GM12865 (cell line): Measurements from ENCODE around the gene BRD3.

Experiments
- DNase-seq: peaks from one replicate; pipeline ENCODE4 v3.0.0; 2010; ENCODE audit warnings: low read depth
- H3K4me3 ChIP-seq: 2 replicates; pipeline ENCODE4 v1.5.1; 2011; ENCODE audit warnings: mild to moderate bottlenecking, low read depth, low read length, control low read depth
- TF ChIP-seq, protein P1 (sequence below): IDR thresholded peaks from 2 replicates; pipeline ENCODE4 v1.5.1; 2011; ENCODE audit warnings: low read length, control low read depth, low read depth, inconsistent platforms; ENCODE audit not compliant: insufficient read depth; ENCODE audit errors: missing control alignments

The BRD3 gene

DNA sequence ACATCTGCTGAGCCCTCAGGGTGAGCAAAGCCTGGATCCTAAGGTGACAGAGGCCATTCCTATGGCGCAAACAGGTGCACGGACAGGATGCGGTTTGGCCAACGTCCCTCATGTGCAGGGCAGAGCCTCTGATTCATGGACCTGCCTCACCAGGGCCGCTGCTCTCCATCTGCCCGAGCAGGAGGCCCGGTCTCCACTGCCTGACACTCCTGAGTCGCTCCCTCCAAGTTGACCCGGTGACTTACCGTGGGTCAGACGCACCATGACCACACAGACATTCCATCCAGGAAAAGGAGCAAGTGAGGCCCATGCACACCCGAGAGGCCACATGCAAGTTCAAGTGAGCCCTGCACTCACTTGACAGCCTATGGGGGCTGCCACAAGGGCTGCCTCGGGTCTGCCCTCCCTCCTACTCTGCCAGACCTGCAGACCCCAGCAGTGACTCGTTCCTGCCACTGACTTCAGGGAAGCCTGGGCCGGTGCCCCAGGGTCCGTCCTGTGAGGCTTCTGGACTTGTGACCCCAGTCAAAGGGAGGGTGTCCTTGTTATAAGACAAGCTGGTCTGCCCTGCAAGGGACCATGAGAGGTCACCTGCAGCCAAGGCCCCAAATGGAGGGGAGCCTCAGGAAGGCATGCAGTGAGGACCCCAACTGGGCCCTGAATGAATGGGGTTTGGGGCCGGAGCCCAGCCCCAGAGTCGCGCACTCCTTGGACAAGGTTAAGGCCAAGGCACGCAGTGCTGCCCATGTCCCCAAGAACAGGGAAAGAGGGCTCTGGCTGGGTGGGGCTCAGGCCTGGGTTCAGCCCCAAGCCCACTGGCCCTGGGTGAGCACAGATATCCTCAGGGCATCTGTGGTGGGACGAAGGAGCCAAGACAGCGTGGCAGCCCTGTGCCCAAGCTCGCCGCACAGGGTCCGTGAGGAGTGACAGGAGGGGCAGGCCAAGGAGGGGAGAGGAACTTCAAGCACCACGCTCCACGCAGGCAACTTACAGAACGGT is 32.5 kb downstream of the BRD3 start:
- no peak for DNase-seq
- TF ChIP-seq, protein P1, sequence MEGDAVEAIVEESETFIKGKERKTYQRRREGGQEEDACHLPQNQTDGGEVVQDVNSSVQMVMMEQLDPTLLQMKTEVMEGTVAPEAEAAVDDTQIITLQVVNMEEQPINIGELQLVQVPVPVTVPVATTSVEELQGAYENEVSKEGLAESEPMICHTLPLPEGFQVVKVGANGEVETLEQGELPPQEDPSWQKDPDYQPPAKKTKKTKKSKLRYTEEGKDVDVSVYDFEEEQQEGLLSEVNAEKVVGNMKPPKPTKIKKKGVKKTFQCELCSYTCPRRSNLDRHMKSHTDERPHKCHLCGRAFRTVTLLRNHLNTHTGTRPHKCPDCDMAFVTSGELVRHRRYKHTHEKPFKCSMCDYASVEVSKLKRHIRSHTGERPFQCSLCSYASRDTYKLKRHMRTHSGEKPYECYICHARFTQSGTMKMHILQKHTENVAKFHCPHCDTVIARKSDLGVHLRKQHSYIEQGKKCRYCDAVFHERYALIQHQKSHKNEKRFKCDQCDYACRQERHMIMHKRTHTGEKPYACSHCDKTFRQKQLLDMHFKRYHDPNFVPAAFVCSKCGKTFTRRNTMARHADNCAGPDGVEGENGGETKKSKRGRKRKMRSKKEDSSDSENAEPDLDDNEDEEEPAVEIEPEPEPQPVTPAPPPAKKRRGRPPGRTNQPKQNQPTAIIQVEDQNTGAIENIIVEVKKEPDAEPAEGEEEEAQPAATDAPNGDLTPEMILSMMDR, result no peak
- H3K4me3 ChIP-seq, result no peak overlapping the region

DNA sequence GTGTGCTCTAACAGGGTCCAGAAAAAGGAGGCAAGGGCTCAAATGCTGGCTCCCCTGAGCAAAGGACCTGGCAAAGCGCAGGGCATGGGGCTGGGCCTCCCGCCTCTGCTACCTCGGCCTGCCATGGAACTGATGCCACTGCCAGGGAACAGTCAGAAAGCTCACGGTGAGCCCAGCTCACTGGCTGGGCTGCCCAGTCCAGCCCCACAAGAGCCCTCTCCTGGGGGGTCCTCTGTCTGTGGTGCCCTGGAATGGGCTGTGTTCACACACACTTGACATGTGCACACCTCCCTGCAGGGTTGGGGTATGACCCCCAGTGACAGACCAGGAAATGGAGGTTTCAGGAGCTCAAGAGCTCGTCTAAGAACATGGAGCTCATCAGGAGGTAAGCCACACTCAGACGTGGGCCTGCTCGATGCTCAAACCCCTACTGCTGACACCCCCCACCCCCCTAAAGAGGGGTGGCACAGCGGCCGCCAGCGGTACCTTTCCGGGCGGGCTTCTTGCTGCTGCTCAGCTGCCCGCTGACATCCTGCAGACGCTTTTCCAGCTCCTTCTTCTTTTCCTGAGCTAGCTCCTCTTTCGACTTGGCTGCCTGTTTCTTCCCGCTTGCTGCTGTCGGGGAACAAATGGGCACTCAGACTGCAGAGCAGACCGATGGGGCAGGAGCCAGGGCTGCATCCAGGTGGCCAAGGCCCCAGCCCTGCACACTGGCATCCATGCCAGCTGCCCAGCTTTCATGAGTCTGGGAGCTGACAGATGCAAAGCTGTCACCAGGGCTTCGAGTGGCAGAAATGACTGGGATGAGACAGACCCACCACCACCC is 33.4 kb downstream of the BRD3 start:
- H3K4me3 ChIP-seq, result no peak overlapping the region
- DNase-seq, result no peak
- TF ChIP-seq, protein P1, result no peak

DNA sequence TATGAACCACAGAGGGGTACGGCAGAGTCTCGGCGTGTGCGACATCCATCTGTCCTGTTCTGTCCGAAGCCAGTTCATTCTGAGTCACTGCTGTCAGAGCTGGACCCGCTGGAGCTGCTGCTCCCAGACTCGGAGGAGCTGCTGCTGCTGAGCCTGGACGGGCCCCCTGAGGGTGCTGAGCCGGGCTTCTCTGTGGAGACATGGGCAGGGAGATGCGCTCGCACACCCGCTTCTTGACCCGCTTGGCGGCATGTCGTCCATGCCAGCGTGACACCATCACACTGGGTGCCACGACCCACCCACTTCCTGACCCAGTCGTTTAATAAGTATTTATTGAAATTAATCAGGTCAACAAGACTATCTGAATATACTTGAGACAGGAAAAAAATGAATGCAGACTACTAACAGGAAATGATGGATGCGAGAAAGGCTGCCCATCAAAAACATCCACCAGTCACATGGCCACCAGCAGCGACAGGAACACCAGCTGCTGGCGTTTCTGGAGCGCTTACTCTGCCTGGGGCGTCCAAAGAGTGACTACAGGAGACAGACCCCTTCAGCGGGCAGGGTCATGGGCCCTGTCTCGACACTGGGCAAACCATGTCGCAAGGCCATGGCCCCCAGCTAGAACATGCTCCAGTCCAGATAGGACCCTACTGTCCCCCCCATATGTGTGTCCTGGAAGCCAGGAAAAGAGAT is 34.2 kb downstream of the BRD3 start:
- TF ChIP-seq, protein P1, result no peak
- no peak for DNase-seq
- H3K4me3 ChIP-seq, result no peak overlapping the region

DNA sequence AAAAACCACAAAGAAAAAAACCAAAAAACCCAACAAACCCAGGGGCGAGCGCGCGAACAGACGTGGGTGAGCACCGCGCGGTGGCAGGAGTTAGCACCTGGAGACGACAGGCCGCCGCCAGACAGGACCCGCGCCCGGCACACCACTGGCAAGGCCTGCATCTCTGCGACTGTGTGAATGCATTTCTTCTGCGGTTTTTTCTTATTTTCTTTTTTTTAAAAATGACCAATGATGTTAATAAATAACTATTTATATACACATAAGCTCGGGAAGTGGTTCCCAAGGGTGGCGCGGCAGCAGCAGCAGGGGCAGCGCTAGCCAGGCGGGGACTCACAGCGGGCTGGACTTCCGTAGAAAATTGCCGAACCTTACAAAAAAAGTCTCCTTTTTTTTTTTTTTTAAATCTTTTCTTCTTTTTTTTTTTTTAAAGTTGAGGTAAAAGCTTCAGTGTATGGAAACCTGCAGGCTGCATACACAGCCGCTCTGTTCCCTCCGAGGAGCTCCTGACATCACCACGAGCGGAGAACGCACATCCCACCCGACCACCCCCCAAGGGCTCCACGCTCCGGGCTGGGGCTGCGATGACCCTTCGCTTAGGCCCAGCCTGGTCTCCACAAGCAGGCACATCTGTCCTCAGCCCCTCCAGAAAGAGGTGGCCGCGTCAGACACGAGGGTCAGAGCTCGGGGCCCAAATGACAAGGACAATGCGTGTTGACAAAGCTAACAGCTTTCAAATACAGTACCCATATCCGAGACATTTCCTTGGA is 35.2 kb downstream of the BRD3 start:
- TF ChIP-seq, protein P1, result no peak
- DNase-seq, result no peak
- no peak overlapping the region for H3K4me3 ChIP-seq

DNA sequence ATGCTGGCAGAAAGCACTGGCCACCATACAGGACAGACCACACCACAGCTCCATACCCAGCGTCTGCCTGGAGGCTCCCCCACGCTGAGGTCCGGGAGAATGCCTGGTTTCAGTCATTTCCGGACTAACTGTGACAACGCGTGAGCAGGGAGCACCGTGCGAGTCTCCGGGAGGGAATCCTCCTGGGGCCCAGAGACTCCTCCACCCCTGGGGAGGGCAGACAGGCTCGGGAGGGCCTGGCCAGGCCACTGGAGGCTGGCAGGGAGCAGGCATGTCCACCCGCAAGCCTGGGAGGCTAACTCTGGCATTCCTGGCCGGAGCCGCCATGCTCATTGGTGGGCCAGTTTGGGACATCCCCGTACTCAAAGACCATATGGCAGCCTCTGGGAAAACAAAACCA is 36.0 kb downstream of the BRD3 start:
- no peak for DNase-seq
- H3K4me3 ChIP-seq, result no peak overlapping the region
- TF ChIP-seq, protein P1, result no peak

DNA sequence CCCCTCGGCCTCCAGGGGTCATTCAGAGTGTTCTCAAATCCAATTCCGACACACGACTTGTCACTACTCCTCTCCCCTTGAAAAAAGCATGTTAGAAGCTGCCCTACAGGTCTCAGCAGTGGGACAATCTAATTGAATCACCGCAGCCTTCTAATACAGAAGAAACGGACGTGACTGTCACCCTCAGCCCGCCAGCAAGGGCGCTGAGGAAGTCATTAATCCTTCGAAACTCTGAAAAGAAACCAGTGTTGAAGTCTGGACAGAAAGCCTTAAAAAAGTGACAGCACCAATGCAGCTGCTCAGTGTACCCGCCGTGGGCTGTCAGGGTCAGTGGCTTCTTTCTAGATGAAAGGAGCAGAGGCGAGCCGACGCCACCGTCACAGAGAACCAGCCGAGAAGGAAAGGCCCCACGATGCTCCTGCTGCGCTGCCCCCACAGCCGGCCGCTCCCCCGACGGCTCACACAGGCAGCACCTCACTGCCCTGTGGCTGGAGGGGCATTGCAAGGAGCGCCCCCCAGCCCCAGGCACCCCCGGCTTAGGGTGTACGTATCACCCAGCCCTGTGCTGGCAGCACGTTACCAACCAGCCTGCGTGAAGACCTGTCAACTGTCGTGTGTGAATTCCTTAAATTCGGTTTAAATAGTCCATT is 36.9 kb downstream of the BRD3 start:
- H3K4me3 ChIP-seq, result no peak overlapping the region
- no peak for DNase-seq
- TF ChIP-seq, protein P1, result no peak
